DMS53 treated with DMSO at 0.1 percent for 48 hours (cell line): ENCODE data around the gene P2RY2.

Source experiments
- DNase-seq: peaks from one replicate; lab custom pipeline; 2025; ENCODE audit not compliant: unreplicated experiment; lab: John Stamatoyannopoulos, UW

The P2RY2 gene

GRCh38 chr11:73218106-73218829 is at the start of gene P2RY2:
Gene P2RY2, plus strand, starts transcription at chr11:73218281. Its CDS starts 15,879 bp downstream, at chr11:73234160.
- DNase-seq, result peak; percentile 89

- DNase-seq, result no peak
These were observed 49.0 kb upstream of the P2RY2 start for GRCh38 chr11:73168925-73169579.

- no peak for DNase-seq
These were observed 47.9 kb upstream of the P2RY2 start for GRCh38 chr11:73170140-73170539.

GRCh38 chr11:73171436-73172161 is 46.5 kb upstream of the P2RY2 start:
- no peak for DNase-seq

- no peak for DNase-seq
These were observed 45.0 kb upstream of the P2RY2 start for GRCh38 chr11:73172992-73173656.

- no peak for DNase-seq
These were observed 44.2 kb upstream of the P2RY2 start for GRCh38 chr11:73173755-73174494.

- DNase-seq, result no peak
These were observed 43.6 kb upstream of the P2RY2 start for GRCh38 chr11:73174495-73174791.

GRCh38 chr11:73175551-73176144 is 42.4 kb upstream of the P2RY2 start:
- DNase-seq, result no peak

- DNase-seq, result no peak
These were observed 41.8 kb upstream of the P2RY2 start for GRCh38 chr11:73176145-73176873.

GRCh38 chr11:73176874-73177155 is 41.3 kb upstream of the P2RY2 start:
- DNase-seq, result no peak

GRCh38 chr11:73177380-73177777 is 40.7 kb upstream of the P2RY2 start:
- DNase-seq, result no peak

GRCh38 chr11:73177778-73178539 is 40.1 kb upstream of the P2RY2 start:
- peak; percentile 68 for DNase-seq

- no peak for DNase-seq
These were observed 39.4 kb upstream of the P2RY2 start for GRCh38 chr11:73178681-73179080.

- no peak for DNase-seq
These were observed 35.2 kb upstream of the P2RY2 start for GRCh38 chr11:73182824-73183321.

- DNase-seq, result peak; percentile 75
These were observed 33.0 kb upstream of the P2RY2 start for GRCh38 chr11:73184953-73185671.

- DNase-seq, result no peak
These were observed 32.3 kb upstream of the P2RY2 start for GRCh38 chr11:73185680-73186293.

GRCh38 chr11:73186294-73186850 is 31.7 kb upstream of the P2RY2 start:
- DNase-seq, result no peak

- no peak for DNase-seq
These were observed 31.2 kb upstream of the P2RY2 start for GRCh38 chr11:73186886-73187285.
